Activated effector memory CD4-positive, alpha-beta T cell treated with anti-CD3 and anti-CD28 coated beads, Interleukin-2, amount 50 U/mL, for 16 hours (primary cell): ENCODE measurements around the gene SYTL1.
"Not testable (repeated sequence)": the region's sequence is repeated elsewhere in the genome, so short reads cannot be mapped to it uniquely, and the experiment has no call there.

Experiments
- DNase-seq: peaks from one replicate; pipeline ENCODE4 v3.0.0-alpha.2; 2020

Gene SYTL1

DNA sequence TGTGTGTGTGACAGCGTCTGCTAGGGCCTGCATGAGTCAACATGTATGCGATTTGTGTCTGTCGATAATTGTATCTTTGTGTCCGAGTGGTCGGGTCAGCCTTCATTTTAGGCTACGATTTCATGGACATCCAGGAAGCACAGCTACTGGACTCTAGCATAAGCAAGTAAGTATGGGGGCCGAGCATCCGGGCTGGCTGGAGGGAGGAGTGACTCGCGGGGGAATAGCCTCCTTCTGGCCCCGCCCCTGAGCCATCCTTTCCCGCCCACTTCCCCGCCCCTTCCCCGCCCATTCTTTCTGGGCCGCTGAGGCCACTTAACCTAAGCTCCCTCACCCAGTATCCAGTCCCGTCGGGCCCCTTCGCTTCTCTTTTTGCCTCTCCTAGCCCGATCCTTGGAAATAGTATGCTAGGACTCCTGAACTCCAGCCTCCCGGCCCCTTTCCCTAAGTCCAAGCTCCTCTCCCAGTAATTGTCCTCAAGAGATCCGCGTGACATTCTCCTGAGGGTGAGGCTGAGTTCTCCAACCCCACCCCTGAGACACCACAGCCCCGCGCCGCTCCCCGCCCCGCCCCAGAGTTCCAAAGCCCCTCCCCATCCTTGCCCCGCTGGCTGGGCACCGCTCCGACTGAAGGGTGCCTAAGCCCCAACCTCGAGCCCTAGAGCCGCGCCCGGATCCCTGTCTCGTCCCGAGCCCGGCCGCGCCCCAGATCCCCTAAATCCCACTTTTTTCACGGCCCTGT, 23.7 kb downstream of the SYTL1 start:
- DNase-seq: peak; percentile 91

- peak; percentile 90 for DNase-seq
Observed at GRCh38 chr1:27366113-27366410, 24.2 kb downstream of the SYTL1 start.

DNA sequence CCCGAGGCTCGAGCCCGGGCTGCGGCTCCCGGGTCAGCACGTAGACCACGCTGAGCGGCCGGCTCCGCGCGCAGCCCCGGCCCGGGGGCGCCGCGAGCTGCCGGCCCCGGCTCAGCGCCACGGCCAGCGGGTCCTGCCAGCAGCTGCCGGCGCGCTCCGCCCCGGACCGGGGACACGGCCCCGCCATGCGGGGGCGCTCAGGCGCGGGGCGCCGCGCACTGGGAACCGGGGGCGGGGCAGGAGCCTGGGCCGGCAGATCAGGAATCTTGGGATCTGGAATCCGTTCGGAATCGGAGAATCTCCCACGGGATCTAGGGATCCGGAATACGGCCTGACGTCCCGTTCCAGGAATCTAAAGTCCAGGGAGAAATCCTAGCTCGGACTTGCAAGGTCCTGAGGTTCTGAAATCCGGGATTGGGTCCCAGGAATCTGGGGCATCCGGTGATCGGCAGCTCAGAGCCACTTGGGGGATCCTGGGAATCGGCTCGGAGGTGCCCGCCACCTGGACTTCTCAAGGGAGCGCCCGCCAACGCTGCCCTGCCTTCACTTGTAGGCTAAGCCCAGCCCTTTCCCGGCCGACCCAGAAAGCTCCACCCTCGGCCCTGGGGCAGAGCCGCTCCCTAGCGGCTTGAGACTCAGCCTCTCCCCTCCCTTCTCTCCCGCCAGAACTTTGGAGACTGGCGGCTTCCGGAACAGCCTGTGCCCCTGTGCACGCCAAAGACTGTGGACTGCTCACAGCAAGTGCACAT, 24.8 kb downstream of the SYTL1 start, which contains the start of gene MAP3K6:
TSS of gene MAP3K6 (minus strand) at position 551 of the 749 bp plus-strand sequence. CDS start at position 187, 364 bp downstream.
- peak; percentile 78 for DNase-seq

DNA sequence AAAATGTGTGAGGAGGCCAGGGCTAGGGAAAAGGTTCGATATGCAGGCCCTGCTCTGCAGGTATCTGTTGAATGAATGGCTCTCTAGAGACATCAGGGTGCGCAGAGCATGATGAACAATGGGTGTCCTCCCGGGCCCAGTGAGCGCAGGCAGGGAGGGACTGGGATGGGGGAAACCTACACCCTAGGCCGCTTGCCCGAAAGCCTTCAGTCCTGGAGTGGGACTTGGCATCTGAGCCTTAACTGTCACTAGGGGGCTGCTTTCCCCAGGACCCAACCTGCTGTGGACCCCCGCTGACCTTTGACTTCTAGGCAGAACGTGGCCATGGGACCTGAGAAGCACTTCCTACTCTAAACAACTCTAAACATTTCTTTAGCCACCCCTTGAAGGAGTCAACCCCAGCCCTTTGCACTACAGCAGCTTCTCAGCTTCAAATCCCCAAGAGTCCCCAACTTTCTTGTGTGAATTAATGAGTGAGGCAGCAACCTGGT, 25.4 kb downstream of the SYTL1 start:
- no peak for DNase-seq

DNA sequence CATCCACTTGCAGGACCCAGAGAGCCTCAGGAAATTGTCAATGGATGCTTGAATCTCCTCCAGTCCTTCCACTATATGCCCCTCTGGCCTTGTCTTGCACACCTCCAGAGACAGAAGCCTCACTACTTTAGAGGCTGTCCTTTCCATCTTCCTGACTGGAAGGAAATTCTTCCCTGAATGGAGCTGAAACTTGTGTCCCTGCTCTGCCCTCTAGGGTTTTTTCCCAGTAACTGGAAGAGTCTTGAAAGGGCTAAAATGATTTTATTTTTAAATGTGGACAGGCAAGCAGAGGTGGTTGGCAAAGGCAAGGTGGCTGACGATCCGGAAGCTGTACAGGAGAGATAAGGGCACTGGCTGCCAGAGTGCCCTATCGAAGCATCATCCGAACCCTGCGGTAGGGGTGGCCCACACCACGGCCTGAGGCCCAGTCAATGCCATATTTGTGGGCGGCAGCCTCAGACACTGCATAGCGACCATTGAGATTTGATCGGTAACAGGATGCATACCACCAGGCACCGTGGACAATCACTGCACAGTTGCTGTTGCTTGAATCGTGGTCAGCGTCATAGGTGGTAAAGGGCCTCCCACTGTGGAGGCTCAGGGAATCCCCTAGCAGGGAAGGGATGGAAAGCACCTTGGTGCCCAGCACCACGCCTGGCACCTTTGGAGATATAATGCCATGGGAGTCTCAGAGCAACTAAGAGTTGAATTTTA, 27.2 kb downstream of the SYTL1 start:
- no peak for DNase-seq

GRCh38 chr1:27372022-27372807, 30.4 kb downstream of the SYTL1 start:
- no peak for DNase-seq

- no peak for DNase-seq
Observed at GRCh38 chr1:27372808-27373690, 31.2 kb downstream of the SYTL1 start.

GRCh38 chr1:27374362-27375086, 32.7 kb downstream of the SYTL1 start, which contains the start of gene FCN3:
TSS of gene FCN3 (minus strand) at chr1:27374824. CDS start at chr1:27374818, 6 bp downstream.
- no peak for DNase-seq

GRCh38 chr1:27377760-27378495, 36.1 kb downstream of the SYTL1 start:
- DNase-seq: no peak

- no peak for DNase-seq
Observed at GRCh38 chr1:27379564-27380122, 37.8 kb downstream of the SYTL1 start.

- no peak for DNase-seq
Observed at GRCh38 chr1:27380224-27380623, 38.4 kb downstream of the SYTL1 start.

GRCh38 chr1:27380766-27381733, 39.2 kb downstream of the SYTL1 start:
- no peak for DNase-seq

GRCh38 chr1:27381969-27382762, 40.3 kb downstream of the SYTL1 start:
- DNase-seq: no peak

DNA sequence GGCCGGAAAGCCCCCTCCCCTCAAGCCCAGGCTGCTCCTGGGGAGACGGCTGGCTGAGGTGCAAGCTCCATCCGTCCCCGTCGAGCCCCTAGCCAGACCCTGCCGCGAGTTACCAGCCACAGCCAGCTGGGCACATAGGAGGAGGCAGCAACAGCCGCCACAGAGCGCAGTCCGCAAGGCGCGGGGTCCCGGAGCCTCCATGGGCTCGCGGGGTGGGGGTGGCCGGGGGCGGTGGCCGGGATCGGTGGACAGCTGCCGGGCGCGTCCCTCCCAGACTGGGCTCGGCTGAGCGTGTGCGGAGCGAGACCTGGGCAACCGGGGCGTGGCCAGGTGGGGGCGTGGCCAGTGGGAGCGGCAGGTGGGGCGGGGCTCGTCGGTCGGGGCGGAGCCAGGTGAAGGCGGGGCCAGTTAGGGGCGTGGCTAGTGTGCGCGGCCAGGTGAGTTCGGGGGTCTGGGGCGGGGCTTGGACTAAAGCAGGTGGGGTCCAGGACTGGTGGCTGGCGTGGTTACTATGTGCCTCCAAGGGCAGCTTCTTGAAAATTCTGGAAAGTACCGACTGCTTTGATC, 41.3 kb downstream of the SYTL1 start, which contains the start of gene CD164L2:
TSS of gene CD164L2 (minus strand) at position 295 of the 567 bp plus-strand sequence. CDS start at position 201, 94 bp downstream.
- DNase-seq: peak; percentile 84

DNA sequence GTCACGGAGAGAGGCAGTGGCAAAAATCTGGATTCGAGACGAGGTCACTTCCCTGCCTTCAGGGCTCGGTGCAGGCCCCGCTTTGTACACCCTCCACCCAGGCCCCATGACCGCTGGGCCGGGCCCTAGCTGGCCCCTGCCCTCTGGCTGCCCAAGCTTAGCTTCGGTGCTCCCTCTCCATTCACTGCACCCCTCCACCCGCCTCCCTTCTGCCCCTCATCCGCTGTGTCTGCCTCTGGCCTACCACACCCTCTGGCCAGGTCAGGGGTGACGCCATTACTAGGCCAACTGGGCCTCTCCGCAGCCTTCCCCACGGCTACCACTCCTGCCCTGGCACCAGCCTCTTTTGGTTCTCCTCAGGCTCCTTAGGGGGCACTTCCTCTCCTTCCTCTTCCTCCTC, 41.8 kb downstream of the SYTL1 start:
- no peak for DNase-seq

DNA sequence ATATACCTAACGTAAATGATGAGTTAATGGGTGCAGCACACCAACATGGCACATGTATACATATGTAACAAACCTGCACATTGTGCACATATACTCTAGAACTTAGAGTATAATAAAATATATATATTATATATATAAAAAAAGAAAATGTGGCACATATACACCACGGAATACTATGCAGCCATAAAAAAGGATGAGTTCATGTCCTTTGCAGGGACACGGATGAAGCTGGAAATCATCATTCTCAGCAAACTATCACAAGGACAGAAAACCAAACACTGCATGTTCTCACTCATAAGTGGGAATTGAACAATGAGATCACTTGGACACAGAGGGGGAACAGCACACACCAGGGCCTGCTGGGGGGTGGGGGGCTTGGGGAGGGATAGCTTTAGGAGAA, 43.0 kb downstream of the SYTL1 start:
- not testable (repeated sequence) for DNase-seq
